Measurements from ENCODE around the gene PTPRR.

DNA sequence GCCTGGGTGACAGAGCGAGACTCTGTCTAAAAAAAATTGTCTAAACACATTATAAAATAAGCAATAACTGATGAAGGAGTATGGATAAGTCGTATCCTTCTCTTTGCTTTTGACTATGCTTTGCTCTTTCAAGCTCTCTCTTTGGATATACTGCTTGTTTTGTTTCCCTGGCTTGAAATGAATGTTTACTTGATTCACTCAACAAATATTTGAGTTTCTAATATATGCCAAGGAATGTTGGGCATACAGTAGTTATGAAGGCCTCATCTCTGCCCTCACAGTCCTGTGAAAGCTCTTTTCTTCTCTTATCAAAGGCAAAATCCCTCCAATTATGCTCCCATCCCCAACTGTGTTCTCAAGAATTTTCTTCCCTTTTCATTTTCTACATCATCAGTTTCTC lies 123.5 kb downstream of the PTPRR start:
- TF ChIP-seq, protein P1, sequence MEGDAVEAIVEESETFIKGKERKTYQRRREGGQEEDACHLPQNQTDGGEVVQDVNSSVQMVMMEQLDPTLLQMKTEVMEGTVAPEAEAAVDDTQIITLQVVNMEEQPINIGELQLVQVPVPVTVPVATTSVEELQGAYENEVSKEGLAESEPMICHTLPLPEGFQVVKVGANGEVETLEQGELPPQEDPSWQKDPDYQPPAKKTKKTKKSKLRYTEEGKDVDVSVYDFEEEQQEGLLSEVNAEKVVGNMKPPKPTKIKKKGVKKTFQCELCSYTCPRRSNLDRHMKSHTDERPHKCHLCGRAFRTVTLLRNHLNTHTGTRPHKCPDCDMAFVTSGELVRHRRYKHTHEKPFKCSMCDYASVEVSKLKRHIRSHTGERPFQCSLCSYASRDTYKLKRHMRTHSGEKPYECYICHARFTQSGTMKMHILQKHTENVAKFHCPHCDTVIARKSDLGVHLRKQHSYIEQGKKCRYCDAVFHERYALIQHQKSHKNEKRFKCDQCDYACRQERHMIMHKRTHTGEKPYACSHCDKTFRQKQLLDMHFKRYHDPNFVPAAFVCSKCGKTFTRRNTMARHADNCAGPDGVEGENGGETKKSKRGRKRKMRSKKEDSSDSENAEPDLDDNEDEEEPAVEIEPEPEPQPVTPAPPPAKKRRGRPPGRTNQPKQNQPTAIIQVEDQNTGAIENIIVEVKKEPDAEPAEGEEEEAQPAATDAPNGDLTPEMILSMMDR (IDR thresholded peaks at IDR 0.05), result no peak
- TF ChIP-seq POLR2AphosphoS5 (IDR thresholded peaks at IDR 0.05) (no peak), POLR2A (IDR thresholded peaks at IDR 0.05; ENCODE audit: low read depth) (no peak), EP300 (IDR thresholded peaks at IDR 0.05) (no peak)

Data from esophagus muscularis mucosa (tissue), 4 donors.